ENCODE data around the gene TUBD1. TPM values are rescaled to one million over a fixed set of nuclear protein-coding genes. Genes with fewer than 3 reads are reported as not detected.
A peak's percentile ranks its signal among the peaks of the same experiment; 100 is the strongest.

Gene TUBD1
- total and polyA plus RNA-seq, 2 of the 13 experiments (the other 11 are each of a cell fraction or from before 2014, with no cell fraction given), result 18.2 to 25.9 TPM

GRCh38 chr17:59853168-59853918, 39.4 kb downstream of the TUBD1 start (continued):
- TF ChIP-seq ZNF350 (CRISPR knock-in tag; IDR thresholded peaks at IDR 0.05; ENCODE audit: borderline replicate concordance, low read depth), result peak; percentile 94
- peak; percentile 80; the same call in 1 of the 2 replicates for TF ChIP-seq ZNF567 (CRISPR knock-in tag; IDR thresholded peaks at IDR 0.05; ENCODE audit: borderline replicate concordance)
- peak; percentile 44; the same call in 1 of the 2 replicates for TF ChIP-seq ZNF770 (CRISPR knock-in tag; IDR thresholded peaks at IDR 0.05)
- peak; percentile 94 for TF ChIP-seq KLF6 (CRISPR knock-in tag; IDR thresholded peaks at IDR 0.05)
- TF ChIP-seq NPAS2 (CRISPR knock-in tag; IDR thresholded peaks at IDR 0.05; ENCODE audit: borderline replicate concordance), result no peak
- peak; percentile 93 for TF ChIP-seq THRA (CRISPR knock-in tag; IDR thresholded peaks at IDR 0.05; ENCODE audit: borderline replicate concordance)
- peak; percentile 96 for TF ChIP-seq FOXP4 (CRISPR knock-in tag; IDR thresholded peaks at IDR 0.05)
- no peak for TF ChIP-seq ZBTB21 (CRISPR knock-in tag; IDR thresholded peaks at IDR 0.05)
- TF ChIP-seq KMT2A (CRISPR knock-in tag; IDR thresholded peaks at IDR 0.05), result 0 out of 2 replicates have a peak, but pooled peaks have one; percentile 53
- TF ChIP-seq CENPT (CRISPR knock-in tag; IDR thresholded peaks at IDR 0.05; ENCODE audit: low read depth), result no peak
- TF ChIP-seq MXD3 (CRISPR knock-in tag; IDR thresholded peaks at IDR 0.05), result no peak
